Breast epithelium (tissue), 3 donors: ENCODE measurements around the gene ARID3A.

Source experiments
- CTCF ChIP-seq, 3 donors: fragments of 450-650 bp; IDR thresholded peaks; one replicate each; pipeline ENCODE4 v1.5.1; 2016 to 2017; ENCODE audit warnings: antibody characterized with exemption in 3 of 3, mild to moderate bottlenecking in 3 of 3, moderate library complexity in 3 of 3
- POLR2AphosphoS5 ChIP-seq, 3 donors: sonication (generic); formaldehyde crosslinking; IDR thresholded peaks; one replicate each; pipeline ENCODE4 v1.6.1; 2017; ENCODE audit warnings: antibody characterized with exemption in 3 of 3

GRCh38 chr19:988510-988909 lies 62.7 kb downstream of the ARID3A start:
- TF ChIP-seq CTCF (IDR thresholded peaks at IDR 0.05) (no peak), POLR2AphosphoS5 (IDR thresholded peaks at IDR 0.05) (no peak)
